GM21529 (cell line): Measurements from ENCODE around the gene SV2A.
"Not testable (repeated sequence)": the region's sequence is repeated elsewhere in the genome, so short reads cannot be mapped to it uniquely, and the experiment has no call there.

Experiments
- ATAC-seq: cut with Tn5 transposase; IDR thresholded peaks from one replicate; pipeline ENCODE4 v1.9.1; 2021; ENCODE audit not compliant: unreplicated experiment

The SV2A gene, protein sequence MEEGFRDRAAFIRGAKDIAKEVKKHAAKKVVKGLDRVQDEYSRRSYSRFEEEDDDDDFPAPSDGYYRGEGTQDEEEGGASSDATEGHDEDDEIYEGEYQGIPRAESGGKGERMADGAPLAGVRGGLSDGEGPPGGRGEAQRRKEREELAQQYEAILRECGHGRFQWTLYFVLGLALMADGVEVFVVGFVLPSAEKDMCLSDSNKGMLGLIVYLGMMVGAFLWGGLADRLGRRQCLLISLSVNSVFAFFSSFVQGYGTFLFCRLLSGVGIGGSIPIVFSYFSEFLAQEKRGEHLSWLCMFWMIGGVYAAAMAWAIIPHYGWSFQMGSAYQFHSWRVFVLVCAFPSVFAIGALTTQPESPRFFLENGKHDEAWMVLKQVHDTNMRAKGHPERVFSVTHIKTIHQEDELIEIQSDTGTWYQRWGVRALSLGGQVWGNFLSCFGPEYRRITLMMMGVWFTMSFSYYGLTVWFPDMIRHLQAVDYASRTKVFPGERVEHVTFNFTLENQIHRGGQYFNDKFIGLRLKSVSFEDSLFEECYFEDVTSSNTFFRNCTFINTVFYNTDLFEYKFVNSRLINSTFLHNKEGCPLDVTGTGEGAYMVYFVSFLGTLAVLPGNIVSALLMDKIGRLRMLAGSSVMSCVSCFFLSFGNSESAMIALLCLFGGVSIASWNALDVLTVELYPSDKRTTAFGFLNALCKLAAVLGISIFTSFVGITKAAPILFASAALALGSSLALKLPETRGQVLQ

DNA sequence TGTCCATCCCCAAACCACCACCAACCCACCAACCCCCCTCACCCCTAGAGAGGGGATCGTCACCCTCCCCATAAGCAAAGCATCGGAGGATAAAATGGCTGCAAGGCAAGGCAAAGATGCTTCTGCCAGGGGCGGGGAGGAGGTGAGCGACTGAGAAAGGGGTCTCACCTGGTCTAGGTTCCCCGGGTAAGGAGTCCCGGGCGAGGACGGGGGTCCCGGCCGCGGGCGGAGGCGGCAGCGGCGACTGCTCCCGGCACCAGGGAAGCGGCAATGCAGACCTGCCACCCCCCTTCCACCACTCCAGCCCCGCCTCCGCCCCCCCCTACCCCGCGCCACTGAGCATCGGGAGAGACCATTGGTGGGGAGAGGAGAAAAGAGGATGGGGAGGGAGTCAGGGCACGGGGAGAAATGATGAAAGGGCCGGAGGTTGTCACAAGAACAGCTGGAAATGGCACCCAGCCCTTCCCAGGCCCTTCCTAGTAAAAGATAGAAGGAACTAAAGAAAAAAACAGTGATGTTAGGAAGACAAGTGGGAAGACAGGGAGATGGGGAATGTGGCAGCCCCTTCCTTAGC, at the start of gene SV2A:
TSS of gene SV2A (minus strand) at position 274 of the 574 bp plus-strand sequence. CDS start 4,004 bp downstream, outside the sequence.
- no peak for ATAC-seq

DNA sequence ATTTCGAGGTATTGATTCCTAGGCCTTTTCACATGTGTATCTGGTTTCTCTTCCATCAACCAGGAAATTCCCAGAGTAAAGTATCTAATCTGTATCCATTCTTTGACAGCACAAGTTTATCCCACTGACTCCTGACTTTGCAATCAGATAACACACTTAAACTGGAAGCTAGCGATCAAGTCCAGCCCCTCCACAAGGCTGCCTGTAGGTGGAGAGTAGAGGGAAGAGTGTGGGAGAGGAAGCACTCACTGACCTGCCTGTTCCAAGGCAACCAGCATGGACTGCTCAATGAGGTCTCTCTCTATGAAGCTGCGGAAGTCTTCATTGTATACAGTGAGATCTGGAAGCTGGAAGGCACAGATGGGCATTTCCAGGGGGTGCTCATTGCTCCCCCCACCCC, 49.4 kb upstream of the SV2A start:
- ATAC-seq, result no peak

DNA sequence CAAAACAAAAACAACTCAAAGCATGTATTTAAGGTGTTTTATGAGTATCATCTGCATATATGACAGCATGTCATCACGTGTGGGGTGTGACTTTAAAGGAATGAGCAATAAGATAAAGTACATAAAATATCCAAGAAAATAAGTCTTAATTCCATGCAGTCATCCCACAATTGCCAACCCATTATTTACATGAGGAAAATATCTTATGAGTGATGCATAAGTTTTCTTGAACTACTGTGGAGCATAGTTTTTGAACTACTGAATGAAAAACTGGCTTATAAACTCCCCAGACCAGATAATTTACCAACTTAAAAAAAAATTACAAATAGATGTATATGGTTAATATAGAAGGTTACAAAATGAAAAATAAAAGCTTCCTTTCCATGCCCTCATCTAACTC, 48.8 kb upstream of the SV2A start:
- no peak for ATAC-seq

DNA sequence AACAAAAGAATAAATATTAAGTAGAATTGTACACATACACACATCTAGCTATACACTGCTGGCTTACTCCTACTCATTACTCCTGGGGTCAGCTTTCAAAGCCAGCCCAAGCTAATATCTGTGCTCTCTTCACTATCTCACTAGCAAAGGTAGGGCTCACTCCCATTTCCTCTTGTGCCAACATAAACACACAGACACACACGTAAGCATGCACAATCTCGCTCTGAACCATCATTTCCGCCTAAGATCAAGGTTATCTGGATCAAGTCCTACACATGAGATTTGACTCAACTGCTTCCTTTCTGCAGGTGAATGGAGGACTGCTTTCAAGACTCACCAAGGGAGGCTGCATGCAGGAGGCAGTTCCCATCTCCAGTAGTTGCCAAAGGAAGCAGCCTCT, 47.8 kb upstream of the SV2A start:
- no peak for ATAC-seq

DNA sequence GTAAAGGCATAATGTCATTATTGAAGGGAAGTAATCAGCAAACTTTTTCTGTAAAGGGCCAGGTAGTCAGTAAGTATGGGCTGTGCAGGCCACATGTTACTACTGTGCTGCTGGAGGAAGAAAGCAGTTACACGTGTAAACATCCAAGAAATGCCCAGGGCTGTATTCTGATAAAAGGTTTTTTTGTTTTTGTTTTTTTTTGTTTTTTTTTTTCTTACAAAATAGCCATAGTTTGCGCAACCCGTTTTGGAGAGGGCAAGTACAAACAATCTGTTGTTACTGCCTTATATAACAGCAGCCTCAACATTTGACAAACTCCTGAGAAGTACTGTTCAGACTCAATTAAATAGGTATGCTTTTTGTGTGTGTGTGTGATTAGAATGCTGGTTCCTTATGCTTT, 45.7 kb upstream of the SV2A start:
- ATAC-seq, result no peak

DNA sequence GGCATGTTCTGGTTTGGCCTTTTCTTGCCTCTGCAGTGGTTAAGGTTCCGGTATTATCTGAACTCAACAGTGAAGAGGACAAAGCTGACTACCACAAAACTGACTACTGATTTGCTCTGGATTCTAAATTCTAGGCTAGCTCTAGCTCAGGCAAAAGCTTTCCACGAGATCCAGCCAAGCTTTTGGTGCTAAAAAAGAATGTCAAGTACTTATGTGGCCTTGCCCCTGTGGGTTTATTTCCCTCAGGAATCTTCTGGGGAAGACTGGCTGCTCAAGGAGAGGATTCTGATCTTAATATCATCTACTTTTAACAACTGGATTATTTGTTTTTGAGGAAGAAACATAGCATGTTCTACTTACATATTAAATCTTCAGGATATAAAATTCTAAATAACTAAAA, 45.1 kb upstream of the SV2A start:
- no peak for ATAC-seq

DNA sequence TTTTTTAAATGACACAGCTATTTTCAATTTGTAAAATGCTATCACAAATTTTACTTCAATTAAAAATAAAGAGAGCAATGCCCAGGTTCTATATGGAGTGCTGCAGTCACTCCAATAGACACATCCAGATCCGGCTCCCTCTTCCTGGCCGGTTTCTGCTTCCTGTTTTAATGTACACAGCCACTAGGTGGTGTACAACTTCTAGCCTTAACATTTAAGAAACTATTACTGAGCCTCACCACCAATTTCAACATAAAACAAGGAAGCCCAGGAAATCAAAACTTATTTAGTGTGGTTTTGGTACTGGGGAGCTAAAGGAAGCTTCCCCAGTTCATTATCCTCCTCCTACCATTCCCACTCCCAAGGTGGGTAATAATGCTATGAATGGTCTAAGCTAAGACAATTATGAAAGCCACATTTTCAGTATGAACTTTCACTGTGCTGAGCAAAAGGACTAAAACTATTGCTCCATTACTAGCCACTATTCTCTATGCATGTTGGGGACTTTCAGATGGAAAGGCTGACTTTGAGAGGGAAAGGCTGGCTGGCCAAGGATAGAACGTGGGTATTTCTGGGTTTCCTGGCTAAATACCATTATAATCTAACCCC, 44.5 kb upstream of the SV2A start:
- ATAC-seq, result peak; percentile 55

DNA sequence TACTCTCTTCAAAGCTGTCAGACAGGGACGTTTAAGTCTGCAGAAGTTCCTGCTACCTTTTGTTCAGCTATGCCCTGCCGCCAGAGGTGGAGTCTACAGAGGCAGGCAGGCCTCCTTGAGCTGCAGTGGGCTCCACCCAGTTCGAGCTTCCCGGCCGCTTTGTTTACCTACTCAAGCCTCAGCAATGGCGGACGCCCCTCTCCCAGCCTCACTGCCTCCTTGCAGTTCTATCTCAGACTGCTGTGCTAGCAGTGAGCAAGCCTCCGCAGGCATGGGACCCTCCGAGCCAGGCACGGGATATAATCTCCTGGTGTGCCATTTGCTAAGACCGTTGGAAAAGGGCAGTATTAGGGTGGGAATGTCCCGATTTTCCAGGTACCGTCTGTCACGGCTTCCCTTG, 39.9 kb upstream of the SV2A start:
- ATAC-seq, result not testable (repeated sequence)

DNA sequence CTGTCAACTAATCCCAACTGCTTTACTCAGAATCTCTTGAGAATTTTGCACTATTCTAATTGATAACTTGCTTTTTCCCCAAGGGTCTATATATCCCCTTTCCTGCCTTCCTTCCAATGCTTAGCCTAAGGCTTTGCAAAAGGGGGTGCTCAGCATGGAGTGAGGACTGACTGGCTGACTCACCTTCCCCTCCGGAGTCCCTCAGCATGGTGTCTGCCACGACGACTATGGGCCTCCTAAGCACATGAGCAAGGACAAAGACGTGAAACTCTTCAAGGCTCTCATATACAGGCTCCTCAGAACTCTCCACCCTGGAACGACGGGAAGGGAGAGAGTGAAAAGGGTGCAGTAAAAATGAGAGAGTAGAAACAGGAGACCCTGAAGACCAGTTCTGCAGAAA, 32.3 kb upstream of the SV2A start:
- ATAC-seq, result no peak

DNA sequence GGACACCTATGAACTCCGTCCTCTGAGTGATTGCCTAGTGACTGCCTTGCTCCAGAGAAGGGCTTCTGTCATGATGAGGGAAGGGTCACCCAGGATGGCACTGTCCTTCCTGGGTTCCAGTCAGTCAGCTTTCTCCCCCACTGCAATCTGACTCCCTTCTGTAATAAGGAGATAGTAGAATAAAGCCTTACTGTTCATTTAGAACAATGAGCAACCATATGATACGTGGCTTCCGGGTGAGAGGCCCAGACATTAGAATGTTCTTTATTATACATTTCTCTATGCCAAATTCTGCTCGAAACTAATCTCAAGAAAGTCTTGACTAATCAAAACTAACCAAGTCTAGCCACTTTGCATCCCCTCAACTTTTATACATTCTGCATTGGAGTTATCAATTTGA, 27.6 kb upstream of the SV2A start:
- no peak for ATAC-seq

DNA sequence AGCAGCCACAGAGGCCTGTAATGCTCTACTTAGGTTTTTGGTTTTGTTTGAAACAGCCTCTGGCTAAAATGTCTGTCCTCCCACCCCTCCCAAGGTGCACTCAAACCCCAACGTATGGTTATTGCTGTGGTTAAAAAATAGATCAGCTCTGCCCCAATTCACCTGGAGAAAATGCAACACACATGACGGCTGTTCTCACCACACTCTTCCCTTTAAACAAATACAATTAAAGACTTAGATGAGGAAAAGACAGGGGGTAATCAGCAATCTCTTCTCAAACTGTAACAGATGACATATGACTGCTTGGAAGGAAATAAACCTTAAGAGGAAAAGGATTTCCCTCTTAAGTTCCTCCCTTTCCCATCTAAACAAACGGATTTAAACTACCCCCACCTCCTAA, 25.2 kb upstream of the SV2A start:
- no peak for ATAC-seq

DNA sequence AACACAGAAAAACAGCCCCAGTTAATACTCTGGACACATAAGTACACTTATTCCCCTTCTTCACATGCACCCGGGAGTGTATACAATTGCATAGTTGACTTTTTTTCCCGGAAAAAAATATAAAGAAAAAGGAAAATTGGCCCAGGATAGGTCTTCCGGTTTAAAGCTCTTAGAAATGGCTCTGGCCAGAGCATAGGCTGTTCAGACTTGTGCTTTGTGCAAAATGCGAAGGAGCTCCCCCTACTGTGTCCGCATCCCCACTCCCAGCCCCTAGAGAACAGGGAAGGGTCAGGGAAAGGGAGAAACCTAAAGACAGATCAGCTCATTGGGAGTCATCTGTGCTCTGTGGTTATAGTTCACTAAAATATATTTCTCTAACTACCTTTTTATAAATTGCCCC, 24.6 kb upstream of the SV2A start:
- ATAC-seq, result no peak

DNA sequence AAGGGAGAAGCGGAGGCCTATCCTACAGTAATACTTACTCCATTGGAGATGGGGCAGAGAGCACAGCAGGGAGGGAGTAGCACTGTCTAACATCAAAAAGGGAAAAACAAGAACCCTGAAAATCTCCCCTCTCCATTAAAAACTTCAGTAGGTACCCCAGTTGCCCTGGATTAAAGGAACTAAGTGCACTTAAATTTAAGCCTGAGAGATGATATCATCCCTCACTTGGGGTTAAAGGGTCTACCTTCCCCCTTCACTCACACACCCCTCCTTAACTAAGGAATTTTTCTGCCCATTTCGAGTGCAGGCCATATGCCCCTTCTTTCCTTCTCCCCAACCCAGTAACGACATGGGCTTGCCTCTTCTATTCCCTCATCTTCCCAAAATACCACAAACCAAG, 22.8 kb upstream of the SV2A start:
- no peak for ATAC-seq

DNA sequence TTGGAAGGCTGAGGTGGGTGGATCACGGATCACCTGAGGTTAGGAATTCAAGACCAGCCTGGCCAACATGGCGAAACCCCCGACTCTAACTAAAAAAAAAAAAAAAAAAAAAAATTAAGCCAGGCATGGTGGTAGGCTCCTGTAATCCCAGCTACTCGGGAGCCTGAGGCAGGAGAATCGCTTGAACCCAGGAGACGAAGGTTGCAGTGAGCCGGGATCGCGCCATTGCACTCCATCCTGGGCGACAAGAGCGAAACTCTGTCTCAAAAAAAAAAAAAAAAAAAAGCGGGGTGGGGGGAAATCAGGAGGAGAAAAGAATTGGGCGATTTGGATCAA, 21.0 kb upstream of the SV2A start:
- ATAC-seq, result not testable (repeated sequence)

DNA sequence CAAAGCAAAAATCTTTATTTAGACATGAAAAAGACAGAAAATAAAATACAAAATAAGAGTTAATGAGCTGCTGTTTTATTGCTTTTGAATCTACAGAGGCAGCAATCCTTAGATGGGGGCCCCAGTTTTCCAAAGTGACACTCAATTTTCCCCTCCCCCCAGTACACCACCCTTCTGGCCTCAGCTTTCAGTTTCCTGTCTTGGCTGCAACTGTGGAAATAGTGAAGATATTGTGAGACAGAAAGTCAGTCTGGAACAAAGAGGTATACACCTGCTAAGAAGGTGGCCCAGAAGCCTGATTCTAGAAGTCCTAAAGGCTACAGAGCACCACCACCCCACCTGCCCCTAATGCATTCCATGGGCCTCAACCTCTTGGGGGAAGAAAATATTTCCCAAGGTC, 20.1 kb upstream of the SV2A start:
- no peak for ATAC-seq

DNA sequence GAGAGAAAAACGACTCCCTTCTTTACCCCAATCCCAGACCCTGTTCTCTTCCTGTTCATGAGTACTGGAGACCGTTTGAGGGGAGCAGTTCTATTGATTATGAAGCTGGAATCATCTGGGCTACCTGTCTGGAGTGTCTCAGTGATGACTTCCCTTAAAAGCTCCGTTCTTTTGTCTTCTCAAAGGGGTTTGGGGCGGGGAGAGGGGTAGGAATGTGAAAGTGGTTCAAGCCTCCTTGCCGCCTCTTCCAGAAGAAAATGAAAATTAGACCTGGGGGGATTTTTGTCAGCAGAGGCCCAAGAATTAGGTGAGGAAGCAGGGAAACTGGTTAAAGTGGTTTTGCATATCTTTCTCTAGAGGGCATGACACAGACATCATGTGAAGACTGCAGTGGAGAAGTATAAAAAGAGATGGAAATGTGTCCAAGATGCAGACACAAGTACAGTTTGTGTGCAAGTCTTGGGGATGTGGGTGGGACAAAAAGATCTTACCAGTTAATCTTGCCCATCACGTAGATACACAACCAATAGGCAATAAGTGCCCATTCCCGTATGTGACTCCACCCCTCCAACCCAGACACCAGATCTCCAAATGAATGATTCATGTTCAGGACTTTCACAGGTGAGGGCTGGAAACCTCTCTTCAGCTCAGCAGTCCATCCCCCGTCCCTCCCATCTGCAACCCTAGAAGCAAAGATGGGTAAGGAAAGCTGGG, 19.5 kb upstream of the SV2A start:
- no peak for ATAC-seq

DNA sequence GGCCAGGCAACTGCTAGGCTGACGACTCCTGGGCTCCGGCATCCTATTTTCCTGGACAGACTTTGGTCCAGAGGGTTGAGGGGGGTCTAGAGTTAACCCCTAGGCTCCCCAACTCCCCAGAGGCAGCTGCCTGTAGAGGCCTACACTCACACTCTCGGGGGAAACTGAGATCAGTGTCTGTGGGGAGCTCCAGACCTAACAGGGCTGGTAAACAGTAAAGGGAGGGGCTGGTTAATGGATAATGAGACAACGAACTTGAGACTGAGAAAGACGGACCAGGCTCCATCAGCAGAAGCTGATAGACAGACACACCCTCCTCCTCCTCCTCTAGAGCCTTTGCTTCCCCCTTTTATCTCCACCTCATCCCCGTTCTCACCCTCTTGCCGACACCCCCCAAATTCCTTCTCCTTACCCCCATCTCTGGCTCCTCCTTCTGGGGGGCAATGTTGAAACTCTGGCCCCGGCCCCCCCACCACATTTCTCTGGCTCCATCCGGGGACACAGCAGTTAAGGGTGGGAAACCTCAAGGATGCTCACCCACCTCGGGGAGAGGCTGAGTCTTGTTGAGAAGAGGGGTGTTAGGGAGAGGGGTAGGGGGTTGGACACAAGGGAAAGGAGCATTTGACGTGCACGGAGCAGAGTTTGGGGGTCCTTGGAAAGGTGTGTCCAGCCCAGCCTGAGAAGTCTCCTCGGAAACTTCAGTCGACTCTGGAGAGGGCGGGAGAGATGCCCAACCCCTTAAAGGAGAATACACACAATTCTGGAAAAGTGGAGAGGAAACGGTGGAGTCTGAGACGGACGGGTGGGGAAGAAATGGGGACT, 18.7 kb upstream of the SV2A start, which contains the start of gene MTMR11:
TSS of gene MTMR11 (minus strand) at position 710 of the 822 bp plus-strand sequence. CDS start at position 478, 232 bp downstream.
- ATAC-seq, result no peak

DNA sequence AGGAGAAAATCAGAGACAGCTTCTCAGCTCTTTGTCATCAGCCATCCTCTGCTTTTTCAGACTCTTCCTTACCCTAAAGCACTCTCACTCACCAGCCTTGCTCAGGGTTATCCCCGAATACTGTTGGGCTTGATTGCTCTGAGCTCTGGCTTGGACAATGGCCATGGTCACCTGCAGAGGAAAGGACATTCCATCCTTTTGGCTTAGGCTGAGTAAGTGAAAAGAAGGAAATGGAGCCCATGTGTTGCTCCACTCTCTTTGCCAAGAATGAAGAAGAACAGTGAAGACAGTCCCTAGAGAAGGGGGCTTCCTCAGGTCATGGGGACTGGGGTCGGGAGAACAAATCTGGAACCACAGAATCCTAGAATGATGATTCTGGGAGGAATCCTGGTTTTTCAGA, 16.7 kb upstream of the SV2A start:
- ATAC-seq, result no peak

DNA sequence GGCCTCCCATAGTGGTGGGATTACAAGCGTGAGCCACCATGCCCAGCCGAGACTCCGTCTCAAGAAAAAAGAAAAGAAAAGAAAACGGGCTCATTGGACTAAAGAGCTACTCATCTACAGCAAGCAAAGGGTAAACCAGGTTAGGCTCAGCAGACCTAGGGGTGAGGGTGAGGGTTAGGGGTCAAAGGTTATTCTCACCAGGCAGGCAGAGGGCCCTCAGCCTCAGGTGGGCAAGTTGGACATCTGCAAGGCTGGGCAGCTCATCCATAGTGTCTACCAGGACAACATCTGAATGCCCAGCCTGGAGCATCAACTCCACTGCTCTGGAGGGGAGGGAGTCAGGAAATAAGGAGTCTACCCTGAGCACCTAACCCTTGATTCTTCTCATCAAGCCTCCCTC, 15.6 kb upstream of the SV2A start:
- no peak for ATAC-seq

DNA sequence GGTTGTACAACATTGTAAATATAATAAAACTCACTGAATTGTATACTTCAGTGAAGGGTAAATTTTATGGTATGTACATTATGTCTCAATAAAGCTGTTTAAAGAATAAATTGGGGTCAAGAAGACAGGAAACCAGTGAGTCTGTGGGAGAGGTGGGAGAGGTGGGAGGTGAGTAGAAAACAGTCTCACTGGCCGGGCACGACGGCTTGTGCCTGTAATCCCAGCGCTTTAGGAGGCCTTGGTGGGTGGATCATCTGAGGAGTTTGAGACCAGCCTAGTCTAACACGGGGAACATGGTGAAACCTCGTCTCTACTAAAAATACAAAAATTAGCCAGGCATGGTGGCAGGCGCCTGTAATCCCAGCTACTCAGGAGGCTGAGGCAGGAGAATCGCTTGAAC, 14.8 kb upstream of the SV2A start:
- ATAC-seq, result no peak
